Measurements from ENCODE around the gene ZNF236.

DNA sequence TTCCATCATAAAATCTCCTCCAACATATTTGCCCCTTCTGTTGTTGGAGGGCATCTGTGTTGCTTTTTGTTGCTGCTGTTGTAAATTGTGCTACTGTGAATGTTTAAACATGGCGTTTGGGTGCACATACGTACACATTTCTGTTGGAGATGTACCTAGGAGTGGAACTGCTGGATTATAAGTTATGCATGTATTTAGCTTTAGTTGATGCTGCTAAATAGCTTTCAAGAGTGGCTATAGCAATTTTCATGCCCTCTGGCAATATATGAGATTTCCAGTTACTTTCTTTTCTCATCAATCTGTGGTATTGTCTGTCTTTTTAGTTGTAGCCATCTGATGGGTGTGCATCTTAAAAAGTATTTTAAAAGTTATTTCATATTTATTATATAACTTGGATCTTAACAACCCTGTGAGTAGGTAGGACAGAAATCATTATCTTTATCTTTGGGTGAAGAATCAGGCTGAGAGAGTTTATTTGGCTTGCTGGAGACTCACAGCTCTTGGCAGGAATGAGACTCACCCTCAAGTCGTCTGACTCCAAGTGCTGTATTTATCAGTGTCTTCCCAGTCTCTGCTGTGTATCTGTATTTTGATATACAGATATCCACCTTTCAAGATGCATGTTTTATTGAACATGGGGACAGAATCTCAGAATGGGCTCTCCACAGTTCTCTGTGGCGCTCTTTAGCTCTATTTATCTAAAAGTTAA lies 16.9 kb downstream of the ZNF236 start:
- TF ChIP-seq, protein P1, sequence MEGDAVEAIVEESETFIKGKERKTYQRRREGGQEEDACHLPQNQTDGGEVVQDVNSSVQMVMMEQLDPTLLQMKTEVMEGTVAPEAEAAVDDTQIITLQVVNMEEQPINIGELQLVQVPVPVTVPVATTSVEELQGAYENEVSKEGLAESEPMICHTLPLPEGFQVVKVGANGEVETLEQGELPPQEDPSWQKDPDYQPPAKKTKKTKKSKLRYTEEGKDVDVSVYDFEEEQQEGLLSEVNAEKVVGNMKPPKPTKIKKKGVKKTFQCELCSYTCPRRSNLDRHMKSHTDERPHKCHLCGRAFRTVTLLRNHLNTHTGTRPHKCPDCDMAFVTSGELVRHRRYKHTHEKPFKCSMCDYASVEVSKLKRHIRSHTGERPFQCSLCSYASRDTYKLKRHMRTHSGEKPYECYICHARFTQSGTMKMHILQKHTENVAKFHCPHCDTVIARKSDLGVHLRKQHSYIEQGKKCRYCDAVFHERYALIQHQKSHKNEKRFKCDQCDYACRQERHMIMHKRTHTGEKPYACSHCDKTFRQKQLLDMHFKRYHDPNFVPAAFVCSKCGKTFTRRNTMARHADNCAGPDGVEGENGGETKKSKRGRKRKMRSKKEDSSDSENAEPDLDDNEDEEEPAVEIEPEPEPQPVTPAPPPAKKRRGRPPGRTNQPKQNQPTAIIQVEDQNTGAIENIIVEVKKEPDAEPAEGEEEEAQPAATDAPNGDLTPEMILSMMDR (conservative IDR thresholded peaks at IDR 0.05) = no peak
- no peak for TF ChIP-seq ZFX (IDR thresholded peaks at IDR 0.05)
